A549 (cell line): ENCODE data around the gene RLN3.

ENCODE experiments used
- NFE2L2 ChIP-seq: fragments of 150-350 bp; conservative IDR thresholded peaks from 2 replicates; pipeline ENCODE4 v1.6.1; 2014; ENCODE audit warnings: low read length
- POLR2A ChIP-seq: IDR thresholded peaks from 2 replicates; pipeline ENCODE4 v1.6.1; 2012; ENCODE audit warnings: mild to moderate bottlenecking, low read length
- TF ChIP-seq, protein P1 (sequence below): fragments of >200 bp; sonication (Bioruptor Twin); formaldehyde crosslinking; IDR thresholded peaks from 3 replicates; pipeline ENCODE4 v1.5.1; 2016

DNA sequence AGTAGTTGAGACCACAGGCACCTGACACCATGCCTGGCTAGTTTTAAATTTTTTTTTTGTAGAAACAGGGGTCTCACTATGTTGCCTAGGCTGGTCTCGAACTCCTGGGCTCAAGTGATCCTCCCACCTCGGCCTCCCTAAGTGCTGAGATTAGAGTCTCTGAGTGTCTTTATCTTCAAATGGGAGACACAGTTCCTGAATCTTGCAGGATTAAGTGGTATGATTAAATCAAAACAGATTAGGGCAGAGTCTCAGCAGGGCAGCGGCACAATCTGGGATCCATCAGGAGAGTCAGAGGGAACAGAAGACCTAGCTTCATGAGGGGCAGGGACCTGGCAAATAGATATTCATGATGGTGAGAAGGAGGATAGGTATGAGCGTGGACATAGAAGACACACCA, 953 bp downstream of the RLN3 start:
- TF ChIP-seq, protein P1, sequence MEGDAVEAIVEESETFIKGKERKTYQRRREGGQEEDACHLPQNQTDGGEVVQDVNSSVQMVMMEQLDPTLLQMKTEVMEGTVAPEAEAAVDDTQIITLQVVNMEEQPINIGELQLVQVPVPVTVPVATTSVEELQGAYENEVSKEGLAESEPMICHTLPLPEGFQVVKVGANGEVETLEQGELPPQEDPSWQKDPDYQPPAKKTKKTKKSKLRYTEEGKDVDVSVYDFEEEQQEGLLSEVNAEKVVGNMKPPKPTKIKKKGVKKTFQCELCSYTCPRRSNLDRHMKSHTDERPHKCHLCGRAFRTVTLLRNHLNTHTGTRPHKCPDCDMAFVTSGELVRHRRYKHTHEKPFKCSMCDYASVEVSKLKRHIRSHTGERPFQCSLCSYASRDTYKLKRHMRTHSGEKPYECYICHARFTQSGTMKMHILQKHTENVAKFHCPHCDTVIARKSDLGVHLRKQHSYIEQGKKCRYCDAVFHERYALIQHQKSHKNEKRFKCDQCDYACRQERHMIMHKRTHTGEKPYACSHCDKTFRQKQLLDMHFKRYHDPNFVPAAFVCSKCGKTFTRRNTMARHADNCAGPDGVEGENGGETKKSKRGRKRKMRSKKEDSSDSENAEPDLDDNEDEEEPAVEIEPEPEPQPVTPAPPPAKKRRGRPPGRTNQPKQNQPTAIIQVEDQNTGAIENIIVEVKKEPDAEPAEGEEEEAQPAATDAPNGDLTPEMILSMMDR = no peak
- TF ChIP-seq NFE2L2 (no peak), POLR2A (no peak)
